Stimulated activated naive CD4-positive, alpha-beta T cell (primary cell): ENCODE measurements around the gene RELL1.

Experiments used
- DNase-seq, 6 experiments: peaks; one replicate each; lab custom pipeline; 2025; lab: John Stamatoyannopoulos, UW

RELL1 gene

GRCh38 chr4:37635155-37635554 lies 51.0 kb downstream of the RELL1 start:
- DNase-seq, result no peak

DNA sequence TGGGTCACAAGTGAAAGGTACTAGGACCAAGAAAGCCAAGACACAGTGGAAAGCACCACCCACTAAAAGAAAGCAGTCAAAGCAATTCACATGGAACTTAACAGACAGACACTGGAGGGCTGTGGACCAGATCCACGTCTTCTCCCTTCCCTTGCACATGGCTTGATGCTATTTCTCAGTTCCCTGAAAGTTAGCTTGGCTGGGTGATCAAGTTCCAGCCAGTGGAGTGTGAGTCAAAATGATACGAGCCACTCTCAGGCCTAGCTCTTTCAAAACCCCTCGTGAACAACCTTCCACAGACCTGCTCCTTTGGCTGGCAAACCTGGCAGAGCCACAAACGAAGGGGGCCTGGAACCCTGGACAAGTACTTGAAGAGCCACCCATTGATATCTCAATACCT lies 52.0 kb downstream of the RELL1 start:
- no peak for DNase-seq

DNA sequence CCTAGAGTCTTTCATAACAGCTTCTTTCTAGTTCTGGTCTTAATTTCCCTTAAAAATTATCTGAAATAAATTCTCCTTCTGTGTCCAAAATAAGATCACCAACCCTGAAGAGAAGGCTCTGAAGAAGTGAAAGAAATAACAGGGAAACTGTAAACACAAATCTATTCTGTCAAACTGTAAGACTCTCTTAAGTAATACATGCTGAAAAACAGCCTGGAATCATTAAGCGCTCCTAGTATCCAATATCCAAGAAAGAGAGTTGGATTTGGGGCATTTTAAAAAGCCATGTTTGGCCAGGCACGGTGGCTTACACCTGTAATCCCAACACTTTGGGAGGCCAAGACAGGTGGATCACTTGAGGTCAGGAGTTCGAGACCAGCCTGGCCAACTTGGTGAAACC lies 53.3 kb downstream of the RELL1 start:
- DNase-seq, result no peak

DNA sequence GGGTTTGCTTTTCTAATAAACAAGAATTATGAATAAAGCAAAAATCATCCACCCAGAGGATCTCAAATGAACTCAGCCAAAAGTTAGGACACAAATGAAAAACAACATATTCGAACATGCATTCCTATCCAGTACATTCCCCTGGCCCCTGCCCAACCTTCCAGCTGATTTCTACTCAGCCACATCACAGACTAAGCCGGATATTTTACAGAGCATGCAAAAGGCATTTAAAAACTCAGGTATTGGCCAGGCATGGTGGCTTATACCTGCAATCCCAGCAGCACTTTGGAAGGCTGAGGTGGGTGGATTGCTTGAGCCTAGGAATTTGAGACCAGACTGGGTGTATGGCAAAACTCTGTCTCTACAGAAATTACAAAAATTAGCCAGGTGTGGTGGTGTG lies 54.6 kb downstream of the RELL1 start:
- no peak for DNase-seq

DNA sequence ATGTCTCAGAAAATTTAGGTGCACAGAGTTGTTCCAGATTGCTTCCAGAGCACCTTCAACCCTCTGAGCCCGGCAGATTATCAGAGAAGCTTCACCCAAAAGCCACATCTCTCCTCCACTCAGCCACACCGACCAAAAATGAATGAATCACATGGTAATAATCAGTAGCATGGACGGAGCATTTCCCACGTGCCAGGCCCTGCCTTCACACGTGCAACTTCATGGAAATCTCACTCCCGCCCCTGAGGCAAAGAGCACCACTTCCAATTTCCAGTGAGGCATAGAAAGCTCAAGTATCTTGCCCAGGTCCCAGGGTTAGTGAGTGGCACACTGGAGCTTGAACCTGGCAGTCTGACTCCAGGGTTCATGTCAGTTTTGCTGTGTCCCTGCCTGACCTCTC lies 56.5 kb downstream of the RELL1 start:
- DNase-seq, result no peak

- DNase-seq, result no peak
Observed at GRCh38 chr4:37628977-37629609, 57.1 kb downstream of the RELL1 start.

GRCh38 chr4:37627263-37627662 lies 58.9 kb downstream of the RELL1 start:
- DNase-seq, result no peak

DNA sequence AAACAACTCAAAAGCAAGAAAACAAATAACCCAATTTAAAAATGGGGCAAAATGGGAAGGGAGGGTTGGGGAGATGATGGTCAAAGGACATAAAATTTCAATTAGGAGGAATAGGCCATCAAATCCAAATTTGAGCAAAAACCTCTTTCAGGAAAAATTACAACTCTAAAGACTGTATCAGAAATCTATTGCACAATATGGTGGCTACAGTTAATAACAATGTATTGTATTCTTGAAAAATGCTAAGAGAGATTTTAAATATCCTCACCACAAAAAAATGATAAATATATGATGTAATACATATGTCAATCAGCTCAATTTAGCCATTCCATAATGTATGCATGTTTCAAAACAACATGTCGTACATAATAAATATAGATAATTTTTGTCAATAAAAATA lies 60.7 kb downstream of the RELL1 start:
- DNase-seq, result no peak

- no peak for DNase-seq
Observed at GRCh38 chr4:37623940-37624339, 62.2 kb downstream of the RELL1 start.

DNA sequence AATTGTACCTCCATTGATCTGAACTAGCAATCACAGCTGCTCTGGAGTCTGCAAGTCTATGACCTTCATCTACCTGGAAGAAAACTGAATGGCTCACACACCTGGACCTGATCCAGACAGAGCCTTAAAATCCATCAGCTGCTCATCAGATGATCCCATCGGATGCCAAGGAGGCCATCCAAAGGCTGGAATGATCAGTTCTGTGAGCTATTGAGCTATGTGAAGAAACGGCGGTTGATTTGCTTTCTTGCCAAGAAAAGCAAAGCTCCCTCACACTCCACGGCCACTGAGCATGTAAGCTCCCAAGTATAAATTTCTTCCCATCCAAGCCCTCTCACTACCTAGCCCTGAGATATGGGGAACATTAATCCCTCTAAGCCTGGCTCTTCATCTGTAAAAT lies 63.1 kb downstream of the RELL1 start:
- no peak for DNase-seq

- no peak for DNase-seq
Observed at GRCh38 chr4:37620176-37620575, 66.0 kb downstream of the RELL1 start.

DNA sequence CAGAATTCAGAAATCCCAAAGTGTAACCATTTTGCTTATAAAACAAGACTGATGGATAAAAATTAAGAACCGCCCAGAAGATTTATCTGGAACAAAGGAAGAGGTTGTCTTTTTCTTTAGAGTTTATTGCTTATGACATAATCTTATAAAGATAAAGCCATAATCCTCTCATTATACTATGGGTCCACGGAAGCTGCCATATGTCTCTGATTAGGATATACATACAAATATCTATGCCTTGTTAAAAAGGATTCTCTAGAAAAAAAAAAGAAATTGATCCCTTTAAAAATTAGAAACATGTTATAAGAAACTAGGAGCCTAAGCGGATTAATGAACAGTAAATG lies 70.5 kb downstream of the RELL1 start:
- DNase-seq, result no peak

DNA sequence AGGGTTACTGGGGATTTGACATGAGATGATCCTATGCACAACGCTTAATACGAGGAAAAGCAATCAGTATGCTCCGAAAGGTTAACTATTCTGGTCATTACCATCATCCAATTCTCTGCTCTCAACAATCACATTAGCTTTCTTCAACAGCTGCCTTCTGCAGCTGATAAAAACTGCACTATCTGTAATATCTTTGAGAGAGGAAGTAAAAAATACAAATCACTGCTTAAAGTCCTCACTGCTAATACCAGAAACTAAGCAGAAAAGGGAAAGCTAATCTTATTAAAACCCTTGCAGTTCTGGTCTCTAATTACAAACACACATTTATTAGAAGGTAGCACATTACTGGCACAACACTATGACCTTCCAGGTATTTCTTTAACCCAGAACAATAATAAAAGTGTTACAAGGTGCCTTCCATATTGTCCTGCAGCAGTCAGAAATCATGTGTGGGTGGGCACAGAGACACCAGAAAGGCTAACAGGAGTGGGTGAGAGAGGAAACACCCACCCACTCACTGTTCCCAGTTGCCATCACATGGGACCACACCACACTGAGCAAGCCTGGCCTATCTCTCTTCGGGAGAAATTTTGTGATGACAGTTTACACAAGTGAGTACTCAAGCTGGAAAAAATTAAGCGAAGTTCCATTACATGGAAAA lies 71.0 kb downstream of the RELL1 start:
- no peak for DNase-seq

DNA sequence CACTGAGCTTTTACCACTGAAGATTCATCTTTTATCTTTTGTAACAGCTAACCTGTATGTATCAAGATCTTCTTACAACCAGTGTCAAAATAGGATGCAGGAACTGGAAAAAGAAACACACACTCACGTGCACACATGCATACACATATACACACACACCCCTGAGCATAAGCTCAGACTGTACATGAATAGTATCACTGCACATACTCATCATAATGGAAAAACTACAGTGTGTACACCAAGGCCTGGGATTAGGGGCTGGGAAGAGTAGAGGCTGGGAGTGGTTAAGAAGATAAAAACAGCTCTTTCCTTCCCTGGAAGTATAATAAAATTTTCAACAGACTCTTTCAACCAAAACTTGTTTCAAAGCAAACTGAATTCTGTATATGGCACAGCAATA lies 73.4 kb downstream of the RELL1 start:
- DNase-seq, result no peak

DNA sequence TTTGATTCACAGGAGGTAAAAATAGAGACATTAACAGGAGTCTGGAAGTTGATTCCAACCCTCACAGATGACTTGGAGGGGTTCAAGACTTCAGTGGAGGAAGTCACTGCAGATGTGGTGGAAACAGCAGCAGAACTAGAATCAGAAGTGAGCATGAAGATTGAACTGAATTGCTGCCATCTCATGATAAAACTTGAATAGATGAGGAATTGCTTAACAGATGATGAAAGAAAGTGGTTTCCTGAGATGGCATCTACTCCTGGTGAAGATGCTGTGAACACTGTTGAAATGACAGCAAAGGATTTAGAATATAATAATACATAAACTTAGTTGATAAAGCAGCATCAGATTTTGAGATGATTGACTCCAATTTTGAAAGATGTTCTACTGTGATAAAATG lies 76.5 kb downstream of the RELL1 start:
- no peak for DNase-seq

DNA sequence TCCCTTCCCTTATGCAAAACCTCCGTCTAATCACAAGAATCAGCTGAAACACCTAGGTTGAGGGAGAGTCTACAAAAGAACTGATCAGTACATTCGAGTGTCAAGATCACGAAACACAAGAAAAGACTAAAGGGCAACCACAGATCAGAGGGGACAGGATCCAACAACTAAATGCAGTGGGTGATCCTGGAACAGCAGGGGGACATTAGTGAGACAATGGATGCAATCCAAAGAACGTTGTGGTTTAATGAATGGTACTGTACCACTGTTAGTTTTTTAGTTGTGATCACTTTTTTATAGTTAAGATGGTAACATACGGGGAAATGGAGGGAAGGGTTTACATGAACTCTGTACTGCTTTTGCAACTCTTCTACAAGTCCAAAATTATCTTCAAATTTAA lies 79.2 kb downstream of the RELL1 start:
- DNase-seq, result no peak

GRCh38 chr4:37605843-37606565 lies 80.2 kb downstream of the RELL1 start:
- DNase-seq, result no peak

- DNase-seq, result no peak
Observed at GRCh38 chr4:37604461-37604860, 81.7 kb downstream of the RELL1 start.

- no peak for DNase-seq
Observed at GRCh38 chr4:37603711-37604110, 82.5 kb downstream of the RELL1 start.

DNA sequence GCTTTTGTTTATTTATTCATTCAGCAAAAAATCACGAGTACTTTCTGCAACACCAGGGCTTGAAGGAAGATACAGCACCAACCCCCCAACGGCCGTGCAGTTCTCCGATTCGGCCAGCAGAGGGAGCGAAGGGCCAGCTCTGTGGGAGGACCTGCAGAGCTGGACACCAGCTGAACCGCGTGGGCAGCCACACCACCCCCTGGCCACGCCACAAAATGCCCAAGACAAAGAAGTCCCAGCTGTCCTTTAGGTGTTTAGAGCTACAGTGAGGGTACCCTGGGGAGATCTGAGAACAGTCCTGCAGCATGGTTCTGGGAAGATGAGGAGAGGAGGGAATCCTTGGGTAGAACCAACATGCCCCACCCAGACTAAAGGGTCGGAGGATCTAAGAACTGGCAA lies 83.1 kb downstream of the RELL1 start:
- DNase-seq, result peak; percentile 26 to 77 (median 56)

GRCh38 chr4:37602454-37603069 lies 83.6 kb downstream of the RELL1 start:
- no peak for DNase-seq

- DNase-seq, result no peak
Observed at GRCh38 chr4:37601531-37601930, 84.6 kb downstream of the RELL1 start.
